Stimulated activated CD4-positive, alpha-beta T cell treated with anti-CD3 and anti-CD28 coated beads, Interleukin-12 subunit alpha, Interleukin-12 subunit beta, amount 100 ng/mL, for 4 hours (primary cell): ENCODE measurements around the gene POLR1C.
"Not testable (repeated sequence)": the region's sequence is repeated elsewhere in the genome, so short reads cannot be mapped to it uniquely, and the experiment has no call there.

Experiments
- DNase-seq: peaks from one replicate; pipeline ENCODE4 v3.0.0-alpha.2; 2020

POLR1C gene

GRCh38 chr6:43511824-43512415 is 5.0 kb upstream of the POLR1C start:
- no peak for DNase-seq

GRCh38 chr6:43515808-43516207 is 1.1 kb upstream of the POLR1C start:
- no peak for DNase-seq

- DNase-seq, result no peak
These were observed 557 bp upstream of the POLR1C start for GRCh38 chr6:43516367-43516696.

- DNase-seq, result no peak
These were observed 842 bp downstream of the POLR1C start for GRCh38 chr6:43517505-43518357.

- DNase-seq, result no peak
These were observed 3.2 kb downstream of the POLR1C start for GRCh38 chr6:43520097-43520496.

- DNase-seq, result no peak
These were observed 4.9 kb downstream of the POLR1C start for GRCh38 chr6:43521836-43522235.

GRCh38 chr6:43522547-43523261 is 5.8 kb downstream of the POLR1C start:
- no peak for DNase-seq

- no peak for DNase-seq
These were observed 6.4 kb downstream of the POLR1C start for GRCh38 chr6:43523284-43523683.

GRCh38 chr6:43524483-43524961 is 7.6 kb downstream of the POLR1C start:
- DNase-seq, result no peak

GRCh38 chr6:43532201-43532600 is 15.3 kb downstream of the POLR1C start:
- no peak for DNase-seq

GRCh38 chr6:43538986-43539385 is 22.1 kb downstream of the POLR1C start:
- not testable (repeated sequence) for DNase-seq

- DNase-seq, result not testable (repeated sequence)
These were observed 22.5 kb downstream of the POLR1C start for GRCh38 chr6:43539409-43539808.

- DNase-seq, result no peak
These were observed 23.6 kb downstream of the POLR1C start for GRCh38 chr6:43540507-43540906.

GRCh38 chr6:43541774-43542471 is 25.0 kb downstream of the POLR1C start:
- no peak for DNase-seq

- DNase-seq, result no peak
These were observed 27.6 kb downstream of the POLR1C start for GRCh38 chr6:43544461-43544860.

GRCh38 chr6:43547222-43547621 is 30.3 kb downstream of the POLR1C start:
- DNase-seq, result no peak

GRCh38 chr6:43557620-43558019 is 40.7 kb downstream of the POLR1C start:
- not testable (repeated sequence) for DNase-seq

GRCh38 chr6:43559328-43559727 is 42.4 kb downstream of the POLR1C start:
- DNase-seq, result no peak

- DNase-seq, result no peak
These were observed 54.1 kb downstream of the POLR1C start for GRCh38 chr6:43570876-43571441.
